HCT116 (cell line): ENCODE measurements around the gene MYL4. TPM values are rescaled to one million over a fixed set of nuclear protein-coding genes. Genes with fewer than 3 reads are reported as not detected.

Experiments used
- ATAC-seq: fragments of 200-7000 bp; cut with Tn5 transposase; 2 replicates; pipeline ENCODE4 v1.9.1; 2020; ENCODE audit warnings: mild to moderate bottlenecking, moderate library complexity
- BruUV-seq: library from RNA; stranded (reverse); fragments of 400-500 nt; replicated peaks from 2 replicates; lab custom pipeline; 2021; lab: Mats Ljungman, UMichigan
- CTCF ChIA-PET: fragments of 300-600 bp; sonication (Branson Sonifier 250); formaldehyde crosslinking; loops from one replicate; lab custom pipeline; 2021; ENCODE audit warnings: antibody characterized with exemption; lab: Charles Lee
- POLR2A ChIA-PET: fragments of 300-600, 350-600 bp; sonication (Branson Sonifier 250); formaldehyde crosslinking; loops from one replicate; lab custom pipeline; 2021; ENCODE audit warnings: antibody characterized with exemption; lab: Charles Lee
- RAD21 ChIA-PET, 2 experiments: fragments of 300-600 bp; sonication (Branson Sonifier 250); formaldehyde crosslinking; loops; one replicate each; lab custom pipeline; 2023; ENCODE audit warnings: low total read pairs in 2 of 2; ENCODE audit not compliant: uncharacterized antibody in 2 of 2, unreplicated experiment in 2 of 2, low non-redundant PET in 1 of 2; lab: Charles Lee
- DNase-seq: peaks from one replicate; pipeline ENCODE4 v3.0.0-alpha.2; 2010; ENCODE audit warnings: low read depth, low spot score
- H2AFZ ChIP-seq: fragments of 200-600 bp; shearing (Covaris generic), sonication (generic); 2 replicates; pipeline ENCODE4 v1.6.1; 2017; ENCODE audit warnings: low read depth, mixed run types, mixed read lengths, antibody characterized with exemption, low read length; ENCODE audit not compliant: poor library complexity, severe bottlenecking
- H3K27ac ChIP-seq: 2 replicates; pipeline ENCODE4 v1.5.1; 2012; ENCODE audit warnings: low read depth, low read length
- H3K27me3 ChIP-seq: fragments of 200-600 bp; sonication (generic); 2 replicates; pipeline ENCODE4 v1.6.1; 2016; ENCODE audit warnings: mixed run types, low read length, mixed read lengths; ENCODE audit not compliant: insufficient read depth
- H3K36me3 ChIP-seq, 2 experiments: fragments of 200-500 bp in 1 of 2; fragments of 200-600 bp in 1 of 2; sonication (Bioruptor generic) in 1 of 2; sonication (generic) in 1 of 2; 2 replicates each; pipeline versions ENCODE4 v1.5.1 to v1.6.1; 2014 to 2016; ENCODE audit warnings: low read length in 2 of 2, inconsistent platforms in 1 of 2, mixed read lengths in 1 of 2, mixed run types in 1 of 2; ENCODE audit not compliant: insufficient read depth in 2 of 2, control insufficient read depth in 1 of 2
- H3K4me1 ChIP-seq, 2 experiments: fragments of 200-600 bp in 1 of 2; sonication (generic) in 1 of 2; 2 replicates each; pipeline versions ENCODE4 v1.5.1 to v1.6.1; 2012 to 2017; ENCODE audit warnings: low read length in 2 of 2, inconsistent platforms in 1 of 2, mild to moderate bottlenecking in 1 of 2, mixed read lengths in 1 of 2, mixed run types in 1 of 2, moderate library complexity in 1 of 2; ENCODE audit not compliant: insufficient read depth in 2 of 2, control insufficient read depth in 1 of 2
- H3K4me2 ChIP-seq: fragments of 200-600 bp; sonication (generic); 2 replicates; pipeline ENCODE4 v1.6.1; 2017; ENCODE audit warnings: mixed run types, low read length, mixed read lengths
- H3K4me3 ChIP-seq, 2 experiments: fragments of 200-600 bp in 1 of 2; sonication (generic) in 1 of 2; replicated peaks in 1 of 2; 2 replicates each; pipeline ENCODE4 v1.5.1; 2011 to 2016; ENCODE audit warnings: low read length in 2 of 2, control low read depth in 1 of 2, low read depth in 1 of 2, mild to moderate bottlenecking in 1 of 2, mixed read lengths in 1 of 2, mixed run types in 1 of 2
- H3K79me2 ChIP-seq: fragments of 200-600 bp; sonication (generic); 2 replicates; pipeline ENCODE4 v1.6.1; 2017; ENCODE audit warnings: mild to moderate bottlenecking, mixed run types, low read length, moderate library complexity, mixed read lengths; ENCODE audit not compliant: insufficient read depth
- H3K9ac ChIP-seq: fragments of 200-600 bp; sonication (generic); 2 replicates; pipeline ENCODE4 v1.6.1; 2016; ENCODE audit warnings: low read length, mixed read lengths
- H3K9me2 ChIP-seq: fragments of 200-600 bp; sonication (generic), shearing (Covaris generic); 2 replicates; pipeline ENCODE4 v1.6.1; 2017; ENCODE audit warnings: mixed run types, mild to moderate bottlenecking, moderate library complexity; ENCODE audit not compliant: insufficient read depth
- H3K9me3 ChIP-seq, 2 experiments: fragments of 200-500 bp in 1 of 2; fragments of 200-600 bp in 1 of 2; sonication (Bioruptor generic) in 1 of 2; sonication (generic) in 1 of 2; 2 replicates each; pipeline ENCODE4 v1.6.1; 2014 to 2017; ENCODE audit warnings: low read length in 2 of 2, mixed read lengths in 2 of 2, inconsistent platforms in 1 of 2, low read depth in 1 of 2, mild to moderate bottlenecking in 1 of 2, mixed run types in 1 of 2, moderate library complexity in 1 of 2; ENCODE audit not compliant: control insufficient read depth in 1 of 2, insufficient read depth in 1 of 2
- H4K20me1 ChIP-seq: fragments of 200-600 bp; sonication (generic), shearing (Covaris generic); 2 replicates; pipeline ENCODE4 v1.6.1; 2017; ENCODE audit warnings: mixed run types, mild to moderate bottlenecking, moderate library complexity; ENCODE audit not compliant: insufficient read depth
- CBX3 ChIP-seq: IDR thresholded peaks from 2 replicates; pipeline ENCODE4 v1.6.1; 2012; ENCODE audit warnings: low read depth
- CEBPB ChIP-seq: IDR thresholded peaks from 2 replicates; pipeline ENCODE4 v1.6.1; 2012; ENCODE audit warnings: low read depth
- EGR1 ChIP-seq: IDR thresholded peaks from 2 replicates; pipeline ENCODE4 v1.6.1; 2012; ENCODE audit warnings: low read depth
- EZH2phosphoT487 ChIP-seq: fragments of 200-600 bp; IDR thresholded peaks from 2 replicates; pipeline ENCODE4 v1.6.1; 2018; ENCODE audit warnings: antibody characterized with exemption, borderline replicate concordance
- JUND ChIP-seq: IDR thresholded peaks from 2 replicates; pipeline ENCODE4 v1.6.1; 2012
- POLR2A ChIP-seq: IDR thresholded peaks from 2 replicates; pipeline ENCODE4 v1.7.0; 2011; ENCODE audit warnings: borderline replicate concordance; ENCODE audit not compliant: insufficient read depth, insufficient read length; ENCODE audit errors: extremely low read depth
- RAD21 ChIP-seq: IDR thresholded peaks from 2 replicates; pipeline ENCODE4 v1.6.1; 2012; ENCODE audit warnings: low read depth, mild to moderate bottlenecking
- SP1 ChIP-seq: IDR thresholded peaks from 2 replicates; pipeline ENCODE4 v1.6.1; 2012; ENCODE audit warnings: low read depth
- TCF7L2 ChIP-seq: IDR thresholded peaks from 2 replicates; pipeline ENCODE4 v1.7.0; 2011; ENCODE audit warnings: borderline replicate concordance, inconsistent platforms; ENCODE audit not compliant: insufficient read depth, insufficient read length; ENCODE audit errors: extremely low read depth
- intact Hi-C: fragments of 100-400 bp; cut with micrococcal nuclease; formaldehyde crosslinking; loops from 2 replicates; pipeline ENCODE4 v1.10.0; 2022
- total RNA-seq: library from RNA; stranded (reverse); gene quantifications from one replicate; pipeline ENCODE4 v1.2.1, GENCODE V29; 2021; ENCODE audit not compliant: unreplicated experiment
- TF ChIP-seq, protein P1 (sequence below): IDR thresholded peaks from 2 replicates; pipeline ENCODE4 v1.6.1; 2012; ENCODE audit warnings: low read depth
- TF ChIP-seq, protein P2 (sequence below): IDR thresholded peaks from 2 replicates; pipeline ENCODE4 v1.6.1; 2012

The MYL4 gene
- total RNA-seq, 1 experiment from 2014 or later, result 0.32 TPM

DNA sequence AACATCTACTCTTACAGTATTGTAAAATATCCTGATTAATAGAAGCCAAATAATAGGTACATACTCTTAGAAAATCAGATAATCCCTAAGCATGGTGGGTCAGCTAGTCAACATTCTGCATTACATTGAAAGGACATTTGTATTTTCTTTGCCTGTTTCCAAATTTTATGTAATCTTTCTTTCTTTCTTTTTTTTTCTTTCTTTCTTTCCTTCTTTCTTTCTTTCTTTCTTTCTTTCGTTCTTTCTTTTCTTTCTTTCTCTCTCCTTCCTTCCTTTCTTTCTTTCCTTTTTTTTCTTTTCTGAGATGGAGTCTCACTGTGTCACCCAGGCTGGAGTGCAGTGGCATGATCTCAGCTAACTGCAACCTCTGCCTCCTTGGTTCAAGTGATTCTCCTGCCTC, 63.3 kb downstream of the MYL4 start:
- Histone ChIP-seq H3K4me1 (peaks cover 24 to 28% of the 10 kb centered on the region in 2 experiments; a peak in 3 of 4 replicates), H4K20me1 (no peaks in the 10 kb centered on the region), H3K9me3 (no peaks in the 10 kb centered on the region), H2AFZ (no peak overlapping the region), H3K4me3 (no peak overlapping the region), H3K9me2 (no peaks in the 10 kb centered on the region), H3K27ac (no peak overlapping the region), H3K27me3 (no peaks in the 10 kb centered on the region), H3K4me2 (no peak overlapping the region), H3K9ac (no peak overlapping the region), H3K79me2 (no peaks in the 10 kb centered on the region), H3K36me3 (no peaks in the 10 kb centered on the region)
- CTCF ChIA-PET, result no interaction called here
- RAD21 ChIA-PET, result interaction anchor here in 1 of 2 experiments (0.7 kb wide), 1 partner anchor 104 kb away, joined by 4 read pairs; no protein-coding TSS in a partner anchor
- ATAC-seq, result no peak
- no TSS peak for BruUV-seq
- no peak for DNase-seq
- no peak for TF ChIP-seq TCF7L2
- intact Hi-C loops, result no loop called here
- POLR2A ChIA-PET, result no interaction called here

DNA sequence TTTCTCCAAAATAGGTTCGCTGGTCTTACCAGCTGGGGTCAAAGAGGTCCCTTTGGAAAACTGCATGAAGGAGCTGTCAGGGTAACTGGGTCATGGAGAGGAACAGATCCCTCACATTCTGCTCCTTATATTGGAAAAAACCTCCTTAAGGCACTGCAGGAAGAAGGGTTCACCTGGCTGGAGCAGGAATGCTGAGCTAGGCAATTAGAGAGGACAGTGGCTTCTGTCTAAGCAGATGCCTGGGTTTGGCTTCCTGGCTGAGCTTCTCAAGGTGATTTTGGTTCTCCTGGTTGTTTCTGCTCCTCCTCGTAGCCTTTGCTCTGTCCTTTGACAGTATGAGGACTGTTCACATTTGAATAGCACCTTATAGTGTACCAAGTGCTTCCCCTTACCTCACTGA, 64.1 kb downstream of the MYL4 start:
- intact Hi-C loops, result no loop called here
- ChIA-PET RAD21 (no interaction called here), POLR2A (no interaction called here), CTCF (no interaction called here)
- no peak for ATAC-seq
- no peak overlapping the region for H3K9ac ChIP-seq
- no peaks in the 10 kb centered on the region for H3K27me3 ChIP-seq
- no peak for DNase-seq
- H3K9me3 ChIP-seq, result no peaks in the 10 kb centered on the region
- no peaks in the 10 kb centered on the region for H3K79me2 ChIP-seq
- H3K4me2 ChIP-seq, result no peak overlapping the region
- no peaks in the 10 kb centered on the region for H4K20me1 ChIP-seq
- no peaks in the 10 kb centered on the region for H3K36me3 ChIP-seq
- BruUV-seq, result no TSS peak
- H3K4me3 ChIP-seq, result no peak overlapping the region
- TF ChIP-seq RAD21, result no peak
- no peak for TF ChIP-seq SP1
- TF ChIP-seq EZH2phosphoT487, result no peak
- no peak for TF ChIP-seq CEBPB
- TF ChIP-seq, protein P1, sequence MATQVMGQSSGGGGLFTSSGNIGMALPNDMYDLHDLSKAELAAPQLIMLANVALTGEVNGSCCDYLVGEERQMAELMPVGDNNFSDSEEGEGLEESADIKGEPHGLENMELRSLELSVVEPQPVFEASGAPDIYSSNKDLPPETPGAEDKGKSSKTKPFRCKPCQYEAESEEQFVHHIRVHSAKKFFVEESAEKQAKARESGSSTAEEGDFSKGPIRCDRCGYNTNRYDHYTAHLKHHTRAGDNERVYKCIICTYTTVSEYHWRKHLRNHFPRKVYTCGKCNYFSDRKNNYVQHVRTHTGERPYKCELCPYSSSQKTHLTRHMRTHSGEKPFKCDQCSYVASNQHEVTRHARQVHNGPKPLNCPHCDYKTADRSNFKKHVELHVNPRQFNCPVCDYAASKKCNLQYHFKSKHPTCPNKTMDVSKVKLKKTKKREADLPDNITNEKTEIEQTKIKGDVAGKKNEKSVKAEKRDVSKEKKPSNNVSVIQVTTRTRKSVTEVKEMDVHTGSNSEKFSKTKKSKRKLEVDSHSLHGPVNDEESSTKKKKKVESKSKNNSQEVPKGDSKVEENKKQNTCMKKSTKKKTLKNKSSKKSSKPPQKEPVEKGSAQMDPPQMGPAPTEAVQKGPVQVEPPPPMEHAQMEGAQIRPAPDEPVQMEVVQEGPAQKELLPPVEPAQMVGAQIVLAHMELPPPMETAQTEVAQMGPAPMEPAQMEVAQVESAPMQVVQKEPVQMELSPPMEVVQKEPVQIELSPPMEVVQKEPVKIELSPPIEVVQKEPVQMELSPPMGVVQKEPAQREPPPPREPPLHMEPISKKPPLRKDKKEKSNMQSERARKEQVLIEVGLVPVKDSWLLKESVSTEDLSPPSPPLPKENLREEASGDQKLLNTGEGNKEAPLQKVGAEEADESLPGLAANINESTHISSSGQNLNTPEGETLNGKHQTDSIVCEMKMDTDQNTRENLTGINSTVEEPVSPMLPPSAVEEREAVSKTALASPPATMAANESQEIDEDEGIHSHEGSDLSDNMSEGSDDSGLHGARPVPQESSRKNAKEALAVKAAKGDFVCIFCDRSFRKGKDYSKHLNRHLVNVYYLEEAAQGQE, result no peak
- TF ChIP-seq, protein P2, sequence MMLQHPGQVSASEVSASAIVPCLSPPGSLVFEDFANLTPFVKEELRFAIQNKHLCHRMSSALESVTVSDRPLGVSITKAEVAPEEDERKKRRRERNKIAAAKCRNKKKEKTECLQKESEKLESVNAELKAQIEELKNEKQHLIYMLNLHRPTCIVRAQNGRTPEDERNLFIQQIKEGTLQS, result no peak
- TF ChIP-seq CBX3, result no peak
- TF ChIP-seq POLR2A, result no peak
- TF ChIP-seq JUND, result no peak
- TF ChIP-seq EGR1, result no peak
- no peak overlapping the region for H2AFZ ChIP-seq
- peaks cover 24 to 27% of the 10 kb centered on the region in 2 experiments; a peak in 3 of 4 replicates for H3K4me1 ChIP-seq
- no peak overlapping the region for H3K27ac ChIP-seq
- no peaks in the 10 kb centered on the region for H3K9me2 ChIP-seq
